Jurkat, Clone E6-1 (cell line): ENCODE measurements around the gene AGRN.
A peak's percentile ranks its signal among the peaks of the same experiment; 100 is the strongest.
"Not testable (repeated sequence)": the region's sequence is repeated elsewhere in the genome, so short reads cannot be mapped to it uniquely, and the experiment has no call there.

Source experiments
- DNase-seq: peaks from one replicate; pipeline ENCODE4 v3.0.0-alpha.2; 2011; ENCODE audit warnings: low read depth, low spot score
- H3K4me3 ChIP-seq: 2 replicates; pipeline ENCODE4 v1.5.1; 2011; ENCODE audit warnings: mild to moderate bottlenecking, low read length, control low read depth, moderate library complexity

AGRN gene

GRCh38 chr1:1069056-1069710, 49.3 kb downstream of the AGRN start:
- peak; percentile 65 for DNase-seq
- peak overlapping the region; percentile 69 for H3K4me3 ChIP-seq

- no peak overlapping the region for H3K4me3 ChIP-seq
- DNase-seq, result no peak
These were observed 50.1 kb downstream of the AGRN start for GRCh38 chr1:1069711-1070676.

GRCh38 chr1:1071486-1072298, 51.8 kb downstream of the AGRN start:
- H3K4me3 ChIP-seq, result no peak overlapping the region
- DNase-seq, result no peak

- H3K4me3 ChIP-seq, result no peak overlapping the region
- no peak for DNase-seq
These were observed 52.5 kb downstream of the AGRN start for GRCh38 chr1:1072299-1072848.

GRCh38 chr1:1072849-1073742, 53.2 kb downstream of the AGRN start:
- H3K4me3 ChIP-seq, result no peak overlapping the region

GRCh38 chr1:1073743-1074587, 54.0 kb downstream of the AGRN start, which contains the start of gene RNF223:
Gene RNF223 (minus strand): TSS chr1:1074306. CDS start chr1:1072566, 1,740 bp downstream.
- no peak within 1 kb of the TSS for H3K4me3 ChIP-seq
- no peak for DNase-seq

More at GRCh38 chr1:1072849-1073742, 53.2 kb downstream of the AGRN start:
- no peak for DNase-seq

GRCh38 chr1:1074631-1075147, 54.8 kb downstream of the AGRN start:
- no peak for DNase-seq
- no peak overlapping the region for H3K4me3 ChIP-seq

GRCh38 chr1:1075148-1075935, 55.4 kb downstream of the AGRN start:
- no peak for DNase-seq
- no peak overlapping the region for H3K4me3 ChIP-seq

- H3K4me3 ChIP-seq, DNase-seq: not testable (repeated sequence)
These were observed 57.5 kb downstream of the AGRN start for GRCh38 chr1:1077396-1077795.

GRCh38 chr1:1079408-1080121, 59.6 kb downstream of the AGRN start:
- H3K4me3 ChIP-seq, result peak overlapping the region; percentile 25

GRCh38 chr1:1080122-1080757, 60.3 kb downstream of the AGRN start:
- no peak overlapping the region for H3K4me3 ChIP-seq
- DNase-seq, result no peak

More at GRCh38 chr1:1079408-1080121, 59.6 kb downstream of the AGRN start:
- DNase-seq, result no peak

GRCh38 chr1:1080951-1081310, 61.0 kb downstream of the AGRN start:
- no peak for DNase-seq
- H3K4me3 ChIP-seq, result no peak overlapping the region

- H3K4me3 ChIP-seq, result no peak overlapping the region
- DNase-seq, result no peak
These were observed 61.7 kb downstream of the AGRN start for GRCh38 chr1:1081311-1082238.

GRCh38 chr1:1082239-1082775, 62.4 kb downstream of the AGRN start:
- DNase-seq, result no peak

More at GRCh38 chr1:1082239-1082775, 62.4 kb downstream of the AGRN start:
- H3K4me3 ChIP-seq, result no peak overlapping the region
